Activated CD4-positive, alpha-beta memory T cell treated with anti-CD3 and anti-CD28 coated beads for 36 hours (primary cell): ENCODE results near the gene RFTN1. TPM values are rescaled to one million over a fixed set of nuclear protein-coding genes. Genes with fewer than 3 reads are reported as not detected.

ENCODE experiments used
- CTCF ChIA-PET: fragments of 350-600 bp; sonication (Branson Sonifier 250); formaldehyde crosslinking; loops from one replicate; lab custom pipeline; 2021; ENCODE audit warnings: antibody characterized with exemption, inconsistent platforms; lab: Charles Lee
- POLR2A ChIA-PET: fragments of 350-600 bp; sonication (Branson Sonifier 250); formaldehyde crosslinking; loops from one replicate; lab custom pipeline; 2021; ENCODE audit warnings: antibody characterized with exemption; lab: Charles Lee
- DNase-seq: peaks from one replicate; pipeline ENCODE4 v3.0.0-alpha.2; 2020
- H3K27ac Mint-ChIP-seq: one replicate; pipeline ENCODE4 v1.8.0; 2021; ENCODE audit warnings: mixed read lengths
- H3K27me3 Mint-ChIP-seq: one replicate; pipeline ENCODE4 v1.8.0; 2021; ENCODE audit warnings: mixed read lengths
- H3K36me3 Mint-ChIP-seq: one replicate; pipeline ENCODE4 v1.8.0; 2021; ENCODE audit warnings: mixed read lengths
- H3K4me1 Mint-ChIP-seq: one replicate; pipeline ENCODE4 v1.8.0; 2021; ENCODE audit warnings: low read depth, mixed read lengths
- H3K4me3 Mint-ChIP-seq: one replicate; pipeline ENCODE4 v1.8.0; 2021; ENCODE audit warnings: mild to moderate bottlenecking, mixed read lengths
- H3K9me3 Mint-ChIP-seq: one replicate; pipeline ENCODE4 v1.8.0; 2021; ENCODE audit warnings: mixed read lengths
- intact Hi-C: fragments of 100-400 bp; cut with micrococcal nuclease; formaldehyde crosslinking; loops from one replicate; pipeline ENCODE4 v1.15.1; 2023
- total RNA-seq, 2 experiments: library from RNA; stranded (reverse); gene quantifications; one replicate each; pipeline ENCODE4 v1.2.3, GENCODE V29; 2021

RFTN1 gene
- total RNA-seq, 2 experiments from 2014 or later, result 104 to 106 TPM

GRCh38 chr3:16504692-16505091 is 8.8 kb downstream of the RFTN1 start:
- Mint-ChIP-seq H3K9me3 (no peaks in the 10 kb centered on the region), H3K4me1 (peaks cover 61% of the 10 kb centered on the region), H3K27ac (no peak overlapping the region), H3K4me3 (no peak overlapping the region), H3K36me3 (peaks cover 29% of the 10 kb centered on the region), H3K27me3 (no peaks in the 10 kb centered on the region)
- DNase-seq, result no peak
- CTCF ChIA-PET, result interaction anchor here (1.6 kb wide), 2 partner anchors 27 to 185 kb away, joined by 4 read pairs; no protein-coding TSS in a partner anchor
- POLR2A ChIA-PET, result interaction anchor here (0.7 to 1.2 kb wide), 4 partner anchors 12 to 22 kb away, joined by 3 to 4 read pairs (median 3); no protein-coding TSS in a partner anchor
- intact Hi-C loops, result no loop called here

DNA sequence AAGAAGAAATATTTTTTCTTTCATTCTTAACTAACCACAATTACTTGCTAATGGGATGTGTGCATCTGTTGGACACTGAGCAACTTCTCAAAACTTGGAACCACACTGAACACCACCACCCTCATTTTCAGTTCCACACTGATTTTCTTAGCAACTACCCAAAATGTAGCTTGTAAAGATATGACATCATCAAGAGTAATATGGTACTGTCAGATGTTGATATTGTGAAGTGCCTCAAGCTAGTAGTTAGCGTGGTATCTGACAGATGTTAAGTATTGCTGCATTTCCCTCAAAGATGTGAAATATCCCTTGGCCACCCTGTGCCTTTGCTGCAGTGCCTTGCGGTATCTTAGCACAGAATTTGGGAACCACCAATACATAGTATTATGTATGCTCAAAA is 9.3 kb downstream of the RFTN1 start:
- Mint-ChIP-seq H3K27me3 (no peaks in the 10 kb centered on the region), H3K36me3 (peaks cover 29% of the 10 kb centered on the region), H3K9me3 (no peaks in the 10 kb centered on the region), H3K4me1 (peaks cover 58% of the 10 kb centered on the region), H3K27ac (no peak overlapping the region), H3K4me3 (no peak overlapping the region)
- POLR2A ChIA-PET, result interaction anchor here (0.6 to 1.3 kb wide), 5 partner anchors 12 to 57 kb away, joined by 3 to 5 read pairs (median 3); no protein-coding TSS in a partner anchor
- intact Hi-C loops, result no loop called here
- CTCF ChIA-PET, result interaction anchor here (1.6 kb wide), 1 partner anchor 27 kb away, joined by 4 read pairs; no protein-coding TSS in a partner anchor
- no peak for DNase-seq

DNA sequence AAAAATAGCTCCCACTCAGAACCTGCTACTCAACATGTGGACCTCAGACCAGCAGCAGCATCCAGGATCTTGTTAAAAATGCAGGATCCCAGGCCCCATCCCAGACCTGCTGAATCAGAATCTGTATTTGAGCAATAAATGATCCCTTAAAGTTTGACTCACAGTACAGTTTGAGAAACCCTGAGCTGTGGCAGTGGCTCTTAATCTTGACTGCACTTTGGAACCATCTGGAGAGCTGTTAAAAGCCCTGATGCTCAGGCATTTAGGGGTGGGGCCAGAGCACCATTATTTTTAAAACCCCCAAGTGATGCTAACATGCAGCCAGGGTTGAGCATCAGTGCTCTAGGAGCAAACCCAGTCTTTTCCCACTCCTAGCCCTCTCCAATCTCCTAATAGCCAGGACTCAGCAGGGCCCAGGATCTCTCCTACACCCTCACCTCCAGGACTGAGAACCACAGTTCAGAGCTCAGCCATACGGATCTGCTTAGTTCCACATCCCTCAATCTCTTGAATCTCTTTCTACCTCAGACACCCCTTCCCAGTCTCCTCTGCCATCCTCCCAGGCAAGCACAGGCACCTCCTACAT is 10.2 kb downstream of the RFTN1 start:
- no peak overlapping the region for H3K4me3 Mint-ChIP-seq
- H3K9me3 Mint-ChIP-seq, result no peaks in the 10 kb centered on the region
- peaks cover 29% of the 10 kb centered on the region for H3K36me3 Mint-ChIP-seq
- H3K27ac Mint-ChIP-seq, result no peak overlapping the region
- CTCF ChIA-PET, result no interaction called here
- DNase-seq, result no peak
- intact Hi-C loops, result no loop called here
- POLR2A ChIA-PET, result interaction anchor here (1.3 kb wide), 1 partner anchor 13 kb away, joined by 5 read pairs; no protein-coding TSS in a partner anchor
- H3K4me1 Mint-ChIP-seq, result peaks cover 59% of the 10 kb centered on the region
- H3K27me3 Mint-ChIP-seq, result no peaks in the 10 kb centered on the region

GRCh38 chr3:16502347-16502908 is 11.1 kb downstream of the RFTN1 start:
- DNase-seq, result no peak
- peaks cover 25% of the 10 kb centered on the region for H3K36me3 Mint-ChIP-seq
- H3K4me3 Mint-ChIP-seq, result no peak overlapping the region
- ChIA-PET POLR2A (no interaction called here), CTCF (interaction anchor here (0.5 kb wide), 1 partner anchor 453 kb away, joined by 4 read pairs; no protein-coding TSS in a partner anchor)
- peaks cover 57% of the 10 kb centered on the region for H3K4me1 Mint-ChIP-seq
- no peak overlapping the region for H3K27ac Mint-ChIP-seq
- no peaks in the 10 kb centered on the region for H3K27me3 Mint-ChIP-seq
- intact Hi-C loops, result no loop called here
- H3K9me3 Mint-ChIP-seq, result no peaks in the 10 kb centered on the region

- Mint-ChIP-seq H3K36me3 (peaks cover 25% of the 10 kb centered on the region), H3K4me3 (no peak overlapping the region), H3K9me3 (no peaks in the 10 kb centered on the region), H3K27me3 (no peaks in the 10 kb centered on the region), H3K4me1 (peaks cover 61% of the 10 kb centered on the region), H3K27ac (no peak overlapping the region)
- intact Hi-C loops, result no loop called here
- ChIA-PET POLR2A (interaction anchor here (1.1 kb wide), 1 partner anchor 13 kb away, joined by 3 read pairs; no protein-coding TSS in a partner anchor), CTCF (interaction anchor here (1.5 kb wide), 1 partner anchor 11 kb away, joined by 3 read pairs; no protein-coding TSS in a partner anchor)
- no peak for DNase-seq
These were observed 12.1 kb downstream of the RFTN1 start for GRCh38 chr3:16501376-16501775.

GRCh38 chr3:16500911-16501310 is 12.6 kb downstream of the RFTN1 start:
- intact Hi-C loops, result no loop called here
- Mint-ChIP-seq H3K36me3 (peaks cover 25% of the 10 kb centered on the region), H3K9me3 (no peaks in the 10 kb centered on the region), H3K27ac (no peak overlapping the region), H3K4me3 (no peak overlapping the region), H3K4me1 (peaks cover 66% of the 10 kb centered on the region), H3K27me3 (no peaks in the 10 kb centered on the region)
- DNase-seq, result no peak
- CTCF ChIA-PET, result interaction anchor here (1.5 kb wide), 1 partner anchor 12 kb away, joined by 3 read pairs; no protein-coding TSS in a partner anchor
- POLR2A ChIA-PET, result interaction anchor here (1.1 kb wide), 1 partner anchor 12 kb away, joined by 3 read pairs; no protein-coding TSS in a partner anchor

DNA sequence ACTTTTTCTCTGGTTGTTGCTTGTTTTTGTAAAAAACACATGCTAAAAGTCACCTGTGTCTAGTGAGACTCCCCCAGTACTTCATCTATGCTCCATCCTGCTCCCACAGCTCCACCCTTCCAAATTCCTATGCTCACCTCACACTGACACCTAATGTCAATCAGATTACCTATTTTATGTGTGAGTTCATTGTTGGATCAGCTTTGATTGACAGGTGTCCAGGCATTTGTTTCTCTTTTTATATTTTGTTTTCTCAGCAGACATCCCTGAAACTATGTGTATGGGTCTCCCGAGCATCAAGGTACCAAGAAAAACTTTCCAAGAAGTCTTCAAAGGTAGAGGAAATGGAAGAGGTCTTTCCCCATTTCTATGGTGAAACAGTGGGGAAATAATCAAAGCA is 13.4 kb downstream of the RFTN1 start:
- intact Hi-C loops, result no loop called here
- no peak for DNase-seq
- no peaks in the 10 kb centered on the region for H3K9me3 Mint-ChIP-seq
- peaks cover 18% of the 10 kb centered on the region for H3K36me3 Mint-ChIP-seq
- POLR2A ChIA-PET, result no interaction called here
- peaks cover 72% of the 10 kb centered on the region for H3K4me1 Mint-ChIP-seq
- CTCF ChIA-PET, result interaction anchor here (1.1 kb wide), 1 partner anchor 12 kb away, joined by 3 read pairs; no protein-coding TSS in a partner anchor
- H3K4me3 Mint-ChIP-seq, result no peak overlapping the region
- H3K27ac Mint-ChIP-seq, result no peak overlapping the region
- no peaks in the 10 kb centered on the region for H3K27me3 Mint-ChIP-seq

GRCh38 chr3:16499351-16499750 is 14.1 kb downstream of the RFTN1 start:
- H3K27me3 Mint-ChIP-seq, result no peaks in the 10 kb centered on the region
- H3K4me3 Mint-ChIP-seq, result no peak overlapping the region
- intact Hi-C loops, result no loop called here
- no peak for DNase-seq
- peaks cover 72% of the 10 kb centered on the region for H3K4me1 Mint-ChIP-seq
- no peak overlapping the region for H3K27ac Mint-ChIP-seq
- H3K9me3 Mint-ChIP-seq, result no peaks in the 10 kb centered on the region
- ChIA-PET CTCF (interaction anchor here (1.1 kb wide), 1 partner anchor 12 kb away, joined by 3 read pairs; no protein-coding TSS in a partner anchor), POLR2A (no interaction called here)
- H3K36me3 Mint-ChIP-seq, result peaks cover 16% of the 10 kb centered on the region

DNA sequence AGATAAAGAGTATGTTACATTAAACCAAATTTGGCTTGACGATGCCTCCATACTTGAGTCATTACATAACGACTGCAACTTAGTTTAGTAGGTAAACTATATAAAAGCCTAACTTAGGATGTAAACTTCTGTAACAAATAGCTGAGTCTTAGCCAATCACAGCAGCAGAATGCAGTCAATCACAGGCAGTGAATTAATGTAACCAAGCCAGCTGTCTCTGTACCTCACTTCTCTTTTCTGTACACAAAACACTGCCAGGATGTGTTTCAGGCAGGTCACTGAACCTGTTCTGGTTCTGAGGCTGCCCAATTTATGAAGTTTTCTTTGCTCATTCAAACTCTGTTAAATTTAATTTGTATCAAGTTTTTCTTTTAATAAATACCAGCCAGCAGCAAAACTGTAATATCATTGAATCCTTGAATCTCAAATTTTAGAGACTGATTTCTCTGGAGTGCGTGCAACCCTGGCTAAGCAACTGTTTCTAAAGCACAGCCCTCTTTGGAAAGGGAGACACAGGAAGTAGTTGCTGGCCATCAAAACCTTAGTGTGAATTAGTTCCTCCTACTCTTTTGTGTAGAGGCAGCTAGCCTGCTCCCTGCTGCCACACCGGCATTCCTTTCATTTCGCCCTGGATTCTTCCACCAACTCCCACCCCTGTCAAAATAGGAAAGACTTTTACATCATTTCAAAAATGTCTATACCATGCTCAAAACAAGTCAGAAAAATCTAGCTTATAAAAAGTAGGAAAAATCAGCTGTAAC is 15.2 kb downstream of the RFTN1 start:
- Mint-ChIP-seq H3K36me3 (peaks cover 20% of the 10 kb centered on the region), H3K9me3 (no peaks in the 10 kb centered on the region), H3K4me3 (no peak overlapping the region), H3K4me1 (peaks cover 65% of the 10 kb centered on the region), H3K27ac (peak overlapping the region; percentile 4), H3K27me3 (no peaks in the 10 kb centered on the region)
- intact Hi-C loops, result no loop called here
- ChIA-PET POLR2A (interaction anchor here (1.9 kb wide), 1 partner anchor 14 kb away, joined by 6 read pairs; no protein-coding TSS in a partner anchor), CTCF (interaction anchor here (1.1 to 2.2 kb wide), 2 partner anchors 10 to 31 kb away, joined by 3 to 8 read pairs; no protein-coding TSS in a partner anchor)
- no peak for DNase-seq

DNA sequence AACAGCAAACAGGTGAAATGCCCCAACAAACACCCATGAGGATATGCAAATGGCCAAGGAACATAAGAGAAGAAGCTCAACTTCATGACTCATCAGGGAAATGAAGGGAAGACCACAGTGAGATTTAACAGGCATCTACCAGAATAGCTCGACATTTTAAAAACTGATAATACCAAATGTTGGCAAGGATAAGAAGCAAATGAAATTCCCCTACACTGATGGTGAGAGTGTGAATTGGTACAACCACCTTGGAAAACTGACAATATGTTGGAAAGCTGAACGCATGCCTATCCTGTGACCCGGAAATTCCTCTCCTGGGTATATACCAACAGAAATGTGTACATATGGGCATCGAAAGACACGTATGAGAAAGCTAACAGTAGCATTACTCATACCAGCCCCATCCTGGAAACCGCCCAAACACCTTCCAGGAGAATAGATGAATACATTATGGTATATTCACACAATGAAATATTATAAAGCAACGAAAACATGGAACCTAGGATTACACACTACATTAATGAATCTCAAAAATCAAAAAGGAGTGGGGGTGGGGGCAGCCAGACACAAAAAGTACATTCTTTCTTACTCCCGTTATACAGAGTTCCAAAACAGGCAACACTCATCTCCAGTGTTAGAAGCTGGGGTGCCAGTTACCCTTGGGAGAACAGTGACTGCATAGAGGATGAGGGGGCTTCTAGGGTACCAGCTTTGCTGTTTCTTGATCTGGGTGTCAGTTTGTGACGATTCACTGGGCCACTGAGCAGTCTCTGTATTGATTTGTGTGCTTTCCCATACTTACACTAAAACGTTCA is 16.9 kb downstream of the RFTN1 start:
- H3K9me3 Mint-ChIP-seq, result no peaks in the 10 kb centered on the region
- no peaks in the 10 kb centered on the region for H3K27me3 Mint-ChIP-seq
- H3K27ac Mint-ChIP-seq, result peak overlapping the region; percentile 50
- peaks cover 24% of the 10 kb centered on the region for H3K36me3 Mint-ChIP-seq
- intact Hi-C loops, result loop anchor here (1.0 kb wide), 1 partner anchor 16 kb away; no protein-coding TSS in a partner anchor
- ChIA-PET CTCF (interaction anchor here (0.9 to 2.2 kb wide), 4 partner anchors 12 to 56 kb away, joined by 3 to 8 read pairs (median 4); no protein-coding TSS in a partner anchor), POLR2A (interaction anchor here (1.1 to 1.9 kb wide), 6 partner anchors 14 to 117 kb away, joined by 3 to 7 read pairs (median 4); no protein-coding TSS in a partner anchor)
- H3K4me1 Mint-ChIP-seq, result peaks cover 57% of the 10 kb centered on the region
- peak; percentile 31 for DNase-seq
- H3K4me3 Mint-ChIP-seq, result no peak overlapping the region

- H3K27me3 Mint-ChIP-seq, result no peaks in the 10 kb centered on the region
- ChIA-PET POLR2A (interaction anchor here (1.2 to 1.9 kb wide), 5 partner anchors 14 to 116 kb away, joined by 3 to 7 read pairs (median 4); no protein-coding TSS in a partner anchor), CTCF (interaction anchor here (0.9 to 2.2 kb wide), 4 partner anchors 12 to 56 kb away, joined by 3 to 8 read pairs (median 4); no protein-coding TSS in a partner anchor)
- DNase-seq, result no peak
- intact Hi-C loops, result loop anchor here (1.0 kb wide), 1 partner anchor 16 kb away; no protein-coding TSS in a partner anchor
- H3K27ac Mint-ChIP-seq, result peak overlapping the region; percentile 50
- H3K9me3 Mint-ChIP-seq, result no peaks in the 10 kb centered on the region
- peaks cover 57% of the 10 kb centered on the region for H3K4me1 Mint-ChIP-seq
- no peak overlapping the region for H3K4me3 Mint-ChIP-seq
- peaks cover 28% of the 10 kb centered on the region for H3K36me3 Mint-ChIP-seq
These were observed 17.5 kb downstream of the RFTN1 start for GRCh38 chr3:16496008-16496407.
